Measurements from ENCODE around the gene RGR.

The RGR gene

GRCh38 chr10:84225427-84226173, 19.3 kb upstream of the RGR start, which contains the start of gene LRIT2:
TSS of gene LRIT2 (minus strand) at chr10:84225544. CDS start at chr10:84225520, 24 bp downstream.
- ChIA-PET CTCF (no interaction called here), POLR2A (no interaction called here)

GRCh38 chr10:84226616-84227015, 18.2 kb upstream of the RGR start:
- ChIA-PET POLR2A (no interaction called here), CTCF (no interaction called here)
- no peak for TF ChIP-seq HDGF (IDR thresholded peaks at IDR 0.05; ENCODE audit: borderline replicate concordance)
- no peak for TF ChIP-seq NFRKB (IDR thresholded peaks at IDR 0.05)
- TF ChIP-seq TARDBP (IDR thresholded peaks at IDR 0.05) = no peak
- TF ChIP-seq FOXA1 (IDR thresholded peaks at IDR 0.05) = no peak
- no peak for TF ChIP-seq FOXK2 (IDR thresholded peaks at IDR 0.05)
- no peak for TF ChIP-seq ZNF384 (IDR thresholded peaks at IDR 0.05)
- no peak for TF ChIP-seq FOXM1 (IDR thresholded peaks at IDR 0.05; ENCODE audit: borderline replicate concordance)
- no peak for TF ChIP-seq ARNT (IDR thresholded peaks at IDR 0.05)
- no peak for TF ChIP-seq SUZ12 (IDR thresholded peaks at IDR 0.05)
- no peak for TF ChIP-seq SP1 (IDR thresholded peaks at IDR 0.05)
- TF ChIP-seq CTBP1 (IDR thresholded peaks at IDR 0.05; ENCODE audit: borderline replicate concordance) = no peak

More at GRCh38 chr10:84225427-84226173, 19.3 kb upstream of the RGR start, which contains the start of gene LRIT2:
- no peak for TF ChIP-seq HDGF (IDR thresholded peaks at IDR 0.05; ENCODE audit: borderline replicate concordance)
- no peak for TF ChIP-seq TARDBP (IDR thresholded peaks at IDR 0.05)
- no peak for TF ChIP-seq CTBP1 (IDR thresholded peaks at IDR 0.05; ENCODE audit: borderline replicate concordance)
- TF ChIP-seq FOXA1 (IDR thresholded peaks at IDR 0.05) = no peak
- TF ChIP-seq ZNF384 (IDR thresholded peaks at IDR 0.05) = no peak
- no peak for TF ChIP-seq ELF4 (IDR thresholded peaks at IDR 0.05)
- no peak for TF ChIP-seq LEF1 (IDR thresholded peaks at IDR 0.05; ENCODE audit: borderline replicate concordance)
- TF ChIP-seq ARNT (IDR thresholded peaks at IDR 0.05) = no peak
- TF ChIP-seq BHLHE40 (IDR thresholded peaks at IDR 0.05; ENCODE audit: borderline replicate concordance) = no peak
- TF ChIP-seq L3MBTL2 (conservative IDR thresholded peaks at IDR 0.05) = no peak
- no peak for TF ChIP-seq PKNOX1 (IDR thresholded peaks at IDR 0.05)
- TF ChIP-seq FOXM1 (IDR thresholded peaks at IDR 0.05; ENCODE audit: borderline replicate concordance) = no peak
- no peak for TF ChIP-seq SUZ12 (IDR thresholded peaks at IDR 0.05)
- no peak for TF ChIP-seq FOXK2 (IDR thresholded peaks at IDR 0.05)
- DNase-seq (ENCODE audit: extremely low spot score) = no peak

GRCh38 chr10:84227810-84228209, 17.0 kb upstream of the RGR start:
- POLR2A ChIA-PET = no interaction called here
- CTCF ChIA-PET = no interaction called here
- no peak for TF ChIP-seq ZNF384 (IDR thresholded peaks at IDR 0.05)
- no peak for DNase-seq (ENCODE audit: extremely low spot score)

More at GRCh38 chr10:84226616-84227015, 18.2 kb upstream of the RGR start:
- no peak for DNase-seq (ENCODE audit: extremely low spot score)

- ChIA-PET CTCF (no interaction called here), POLR2A (no interaction called here)
- DNase-seq (ENCODE audit: extremely low spot score) = no peak
- no peak for TF ChIP-seq L3MBTL2 (conservative IDR thresholded peaks at IDR 0.05)
- no peak for TF ChIP-seq FOXM1 (IDR thresholded peaks at IDR 0.05; ENCODE audit: borderline replicate concordance)
- TF ChIP-seq FOXK2 (IDR thresholded peaks at IDR 0.05) = no peak
- TF ChIP-seq HDGF (IDR thresholded peaks at IDR 0.05; ENCODE audit: borderline replicate concordance) = no peak
- TF ChIP-seq SP1 (IDR thresholded peaks at IDR 0.05) = no peak
- no peak for TF ChIP-seq BHLHE40 (IDR thresholded peaks at IDR 0.05; ENCODE audit: borderline replicate concordance)
Observed at GRCh38 chr10:84230359-84230758, 14.5 kb upstream of the RGR start.

GRCh38 chr10:84232376-84232775, 12.5 kb upstream of the RGR start:
- POLR2A ChIA-PET = no interaction called here
- DNase-seq (ENCODE audit: extremely low spot score) = no peak
- TF ChIP-seq FOXM1 (IDR thresholded peaks at IDR 0.05; ENCODE audit: borderline replicate concordance) (no peak), FOXK2 (IDR thresholded peaks at IDR 0.05) (no peak), NFRKB (IDR thresholded peaks at IDR 0.05) (no peak), ARNT (IDR thresholded peaks at IDR 0.05) (no peak), ELF4 (IDR thresholded peaks at IDR 0.05) (no peak), PKNOX1 (IDR thresholded peaks at IDR 0.05) (no peak), CTBP1 (IDR thresholded peaks at IDR 0.05; ENCODE audit: borderline replicate concordance) (no peak), LEF1 (IDR thresholded peaks at IDR 0.05; ENCODE audit: borderline replicate concordance) (no peak), HDGF (IDR thresholded peaks at IDR 0.05; ENCODE audit: borderline replicate concordance) (no peak), ZNF384 (IDR thresholded peaks at IDR 0.05) (no peak), FOXA1 (IDR thresholded peaks at IDR 0.05) (no peak), SUZ12 (IDR thresholded peaks at IDR 0.05) (no peak), TARDBP (IDR thresholded peaks at IDR 0.05) (no peak)
- CTCF ChIA-PET = no interaction called here

- no peak for DNase-seq (ENCODE audit: extremely low spot score)
- ChIA-PET CTCF (no interaction called here), POLR2A (no interaction called here)
- TF ChIP-seq ARNT (IDR thresholded peaks at IDR 0.05) = no peak
- no peak for TF ChIP-seq PKNOX1 (IDR thresholded peaks at IDR 0.05)
- TF ChIP-seq SP1 (IDR thresholded peaks at IDR 0.05) = no peak
- no peak for TF ChIP-seq FOXK2 (IDR thresholded peaks at IDR 0.05)
- no peak for TF ChIP-seq BHLHE40 (IDR thresholded peaks at IDR 0.05; ENCODE audit: borderline replicate concordance)
- no peak for TF ChIP-seq CTBP1 (IDR thresholded peaks at IDR 0.05; ENCODE audit: borderline replicate concordance)
- TF ChIP-seq LEF1 (IDR thresholded peaks at IDR 0.05; ENCODE audit: borderline replicate concordance) = no peak
- TF ChIP-seq ELF4 (IDR thresholded peaks at IDR 0.05) = no peak
- no peak for TF ChIP-seq FOXM1 (IDR thresholded peaks at IDR 0.05; ENCODE audit: borderline replicate concordance)
- TF ChIP-seq L3MBTL2 (conservative IDR thresholded peaks at IDR 0.05) = no peak
- no peak for TF ChIP-seq FOXA1 (IDR thresholded peaks at IDR 0.05)
- TF ChIP-seq SUZ12 (IDR thresholded peaks at IDR 0.05) = no peak
- TF ChIP-seq ZNF384 (IDR thresholded peaks at IDR 0.05) = no peak
- TF ChIP-seq NFRKB (IDR thresholded peaks at IDR 0.05) = no peak
- TF ChIP-seq TARDBP (IDR thresholded peaks at IDR 0.05) = no peak
- no peak for TF ChIP-seq HDGF (IDR thresholded peaks at IDR 0.05; ENCODE audit: borderline replicate concordance)
Observed at GRCh38 chr10:84233940-84234339, 10.9 kb upstream of the RGR start.

All from HEK293T (cell line).